ENCODE results near the gene LALBA.

DNA sequence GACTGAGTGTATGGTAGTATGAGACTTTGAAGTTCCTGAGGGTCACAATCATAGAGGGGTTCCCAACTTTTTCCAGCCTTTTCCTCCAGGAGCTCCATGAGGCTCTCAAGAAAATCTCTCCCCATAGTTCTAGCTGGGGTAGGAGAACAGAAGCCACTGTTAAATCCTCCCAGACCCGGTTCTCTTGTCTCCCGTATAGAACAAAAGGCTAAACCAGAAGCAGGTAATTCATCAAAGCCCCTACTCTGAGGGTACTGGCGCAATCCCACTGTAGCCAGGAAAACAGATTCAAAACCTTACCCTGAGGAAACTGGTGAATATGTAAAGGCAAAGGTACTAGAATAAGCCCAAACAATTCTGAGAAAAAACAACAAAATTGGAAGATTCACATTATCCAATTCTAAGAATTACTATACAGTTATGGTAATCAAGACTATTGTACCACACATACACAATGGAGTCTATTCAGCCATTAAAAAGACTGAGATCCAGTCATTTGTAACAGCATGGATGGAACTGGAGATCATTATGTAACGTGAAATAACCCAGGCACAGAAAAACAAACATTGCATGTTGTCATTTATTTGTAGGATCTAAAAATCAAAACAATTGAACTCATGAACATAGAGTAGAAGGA is 23.9 kb downstream of the LALBA start:
- TF ChIP-seq, protein P1, sequence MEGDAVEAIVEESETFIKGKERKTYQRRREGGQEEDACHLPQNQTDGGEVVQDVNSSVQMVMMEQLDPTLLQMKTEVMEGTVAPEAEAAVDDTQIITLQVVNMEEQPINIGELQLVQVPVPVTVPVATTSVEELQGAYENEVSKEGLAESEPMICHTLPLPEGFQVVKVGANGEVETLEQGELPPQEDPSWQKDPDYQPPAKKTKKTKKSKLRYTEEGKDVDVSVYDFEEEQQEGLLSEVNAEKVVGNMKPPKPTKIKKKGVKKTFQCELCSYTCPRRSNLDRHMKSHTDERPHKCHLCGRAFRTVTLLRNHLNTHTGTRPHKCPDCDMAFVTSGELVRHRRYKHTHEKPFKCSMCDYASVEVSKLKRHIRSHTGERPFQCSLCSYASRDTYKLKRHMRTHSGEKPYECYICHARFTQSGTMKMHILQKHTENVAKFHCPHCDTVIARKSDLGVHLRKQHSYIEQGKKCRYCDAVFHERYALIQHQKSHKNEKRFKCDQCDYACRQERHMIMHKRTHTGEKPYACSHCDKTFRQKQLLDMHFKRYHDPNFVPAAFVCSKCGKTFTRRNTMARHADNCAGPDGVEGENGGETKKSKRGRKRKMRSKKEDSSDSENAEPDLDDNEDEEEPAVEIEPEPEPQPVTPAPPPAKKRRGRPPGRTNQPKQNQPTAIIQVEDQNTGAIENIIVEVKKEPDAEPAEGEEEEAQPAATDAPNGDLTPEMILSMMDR (conservative IDR thresholded peaks at IDR 0.05; ENCODE audit: low read length) = no peak
- TF ChIP-seq EZH2phosphoT487 (IDR thresholded peaks at IDR 0.05; ENCODE audit: borderline replicate concordance, low read depth, low read length) = no peak

Measured in OCI-LY7 (cell line).